Ovary (tissue), 3 donors: ENCODE data around the gene MUL1.

Experiments used
- EP300 ChIP-seq: sonication (generic); formaldehyde crosslinking; IDR thresholded peaks from one replicate; pipeline ENCODE4 v1.6.1; 2017; ENCODE audit warnings: antibody characterized with exemption
- TF ChIP-seq, protein P1 (sequence below), 3 donors: fragments of 450-650 bp in 2 of 3; fragments of 200-600 bp in 1 of 3; IDR thresholded peaks; one replicate each; pipeline versions ENCODE4 v1.5.1 to v1.8.0; 2016 to 2022; ENCODE audit warnings: antibody characterized with exemption in 3 of 3, mild to moderate bottlenecking in 1 of 3
- donor health status: DM: no; HTN: no; CAD: no.

DNA sequence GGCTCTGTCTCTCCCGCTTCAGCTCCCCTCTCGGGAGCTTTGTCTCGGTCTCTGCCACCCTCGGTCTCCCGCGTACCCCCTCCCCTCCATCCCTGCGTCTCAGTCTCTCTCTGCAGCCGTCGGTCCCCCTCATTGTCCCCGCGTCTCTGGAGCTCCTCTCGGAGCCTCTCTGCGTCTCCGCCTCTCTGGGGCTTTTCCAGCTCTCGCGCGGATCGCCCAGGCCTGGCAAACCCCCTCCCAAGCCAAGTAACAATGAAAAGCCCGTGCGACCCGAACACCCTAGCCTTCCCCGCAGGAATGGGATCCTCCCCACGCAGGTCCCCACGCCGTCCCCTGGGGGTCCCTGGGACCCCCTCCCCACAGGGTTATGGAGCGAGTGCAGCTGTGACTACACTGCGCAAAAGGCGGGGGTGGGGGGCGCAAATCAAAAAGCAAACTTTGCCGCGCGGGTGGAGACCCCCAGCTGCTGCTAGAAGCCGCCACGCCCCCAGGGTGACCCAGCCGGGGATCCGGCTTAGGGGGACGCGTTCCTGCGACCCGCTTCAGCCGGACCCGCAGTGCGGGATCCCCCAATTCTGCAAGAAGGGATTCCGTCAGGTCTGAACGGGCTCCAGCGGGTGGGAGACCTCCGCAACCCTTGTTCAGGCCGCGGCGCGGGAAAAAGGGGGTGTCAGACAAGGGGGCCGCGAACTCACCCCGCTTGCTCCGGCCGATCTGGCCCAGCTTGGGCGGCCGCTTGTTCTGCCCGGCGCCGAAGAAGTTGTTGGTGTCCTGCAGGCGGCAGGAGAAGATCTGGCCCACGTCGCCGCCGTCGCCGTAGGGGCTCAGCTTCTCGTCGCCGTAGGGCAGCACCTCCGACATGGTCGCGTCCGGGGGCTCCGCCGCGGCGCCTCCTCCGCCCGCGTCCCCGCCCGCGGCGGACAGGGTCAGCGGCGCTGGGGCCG, 23.2 kb downstream of the MUL1 start:
- TF ChIP-seq, protein P1, sequence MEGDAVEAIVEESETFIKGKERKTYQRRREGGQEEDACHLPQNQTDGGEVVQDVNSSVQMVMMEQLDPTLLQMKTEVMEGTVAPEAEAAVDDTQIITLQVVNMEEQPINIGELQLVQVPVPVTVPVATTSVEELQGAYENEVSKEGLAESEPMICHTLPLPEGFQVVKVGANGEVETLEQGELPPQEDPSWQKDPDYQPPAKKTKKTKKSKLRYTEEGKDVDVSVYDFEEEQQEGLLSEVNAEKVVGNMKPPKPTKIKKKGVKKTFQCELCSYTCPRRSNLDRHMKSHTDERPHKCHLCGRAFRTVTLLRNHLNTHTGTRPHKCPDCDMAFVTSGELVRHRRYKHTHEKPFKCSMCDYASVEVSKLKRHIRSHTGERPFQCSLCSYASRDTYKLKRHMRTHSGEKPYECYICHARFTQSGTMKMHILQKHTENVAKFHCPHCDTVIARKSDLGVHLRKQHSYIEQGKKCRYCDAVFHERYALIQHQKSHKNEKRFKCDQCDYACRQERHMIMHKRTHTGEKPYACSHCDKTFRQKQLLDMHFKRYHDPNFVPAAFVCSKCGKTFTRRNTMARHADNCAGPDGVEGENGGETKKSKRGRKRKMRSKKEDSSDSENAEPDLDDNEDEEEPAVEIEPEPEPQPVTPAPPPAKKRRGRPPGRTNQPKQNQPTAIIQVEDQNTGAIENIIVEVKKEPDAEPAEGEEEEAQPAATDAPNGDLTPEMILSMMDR (IDR thresholded peaks at IDR 0.05): no peak
- no peak for TF ChIP-seq EP300
